HCT116 (cell line): ENCODE measurements around the gene CFHR2. TPM values are rescaled to one million over a fixed set of nuclear protein-coding genes. Genes with fewer than 3 reads are reported as not detected.

Experiments used
- ATAC-seq: fragments of 200-7000 bp; cut with Tn5 transposase; 2 replicates; pipeline ENCODE4 v1.9.1; 2020; ENCODE audit warnings: mild to moderate bottlenecking, moderate library complexity
- BruUV-seq: library from RNA; stranded (reverse); fragments of 400-500 nt; replicated peaks from 2 replicates; lab custom pipeline; 2021; lab: Mats Ljungman, UMichigan
- CTCF ChIA-PET: fragments of 300-600 bp; sonication (Branson Sonifier 250); formaldehyde crosslinking; loops from one replicate; lab custom pipeline; 2021; ENCODE audit warnings: antibody characterized with exemption; lab: Charles Lee
- POLR2A ChIA-PET: fragments of 300-600, 350-600 bp; sonication (Branson Sonifier 250); formaldehyde crosslinking; loops from one replicate; lab custom pipeline; 2021; ENCODE audit warnings: antibody characterized with exemption; lab: Charles Lee
- RAD21 ChIA-PET, 2 experiments: fragments of 300-600 bp; sonication (Branson Sonifier 250); formaldehyde crosslinking; loops; one replicate each; lab custom pipeline; 2023; ENCODE audit warnings: low total read pairs in 2 of 2; ENCODE audit not compliant: uncharacterized antibody in 2 of 2, unreplicated experiment in 2 of 2, low non-redundant PET in 1 of 2; lab: Charles Lee
- DNase-seq: peaks from one replicate; pipeline ENCODE4 v3.0.0-alpha.2; 2010; ENCODE audit warnings: low read depth, low spot score
- H2AFZ ChIP-seq: fragments of 200-600 bp; shearing (Covaris generic), sonication (generic); 2 replicates; pipeline ENCODE4 v1.6.1; 2017; ENCODE audit warnings: low read depth, mixed run types, mixed read lengths, antibody characterized with exemption, low read length; ENCODE audit not compliant: poor library complexity, severe bottlenecking
- H3K27ac ChIP-seq: 2 replicates; pipeline ENCODE4 v1.5.1; 2012; ENCODE audit warnings: low read depth, low read length
- H3K27me3 ChIP-seq: fragments of 200-600 bp; sonication (generic); 2 replicates; pipeline ENCODE4 v1.6.1; 2016; ENCODE audit warnings: mixed run types, low read length, mixed read lengths; ENCODE audit not compliant: insufficient read depth
- H3K36me3 ChIP-seq, 2 experiments: fragments of 200-500 bp in 1 of 2; fragments of 200-600 bp in 1 of 2; sonication (Bioruptor generic) in 1 of 2; sonication (generic) in 1 of 2; 2 replicates each; pipeline versions ENCODE4 v1.5.1 to v1.6.1; 2014 to 2016; ENCODE audit warnings: low read length in 2 of 2, inconsistent platforms in 1 of 2, mixed read lengths in 1 of 2, mixed run types in 1 of 2; ENCODE audit not compliant: insufficient read depth in 2 of 2, control insufficient read depth in 1 of 2
- H3K4me1 ChIP-seq, 2 experiments: fragments of 200-600 bp in 1 of 2; sonication (generic) in 1 of 2; 2 replicates each; pipeline versions ENCODE4 v1.5.1 to v1.6.1; 2012 to 2017; ENCODE audit warnings: low read length in 2 of 2, inconsistent platforms in 1 of 2, mild to moderate bottlenecking in 1 of 2, mixed read lengths in 1 of 2, mixed run types in 1 of 2, moderate library complexity in 1 of 2; ENCODE audit not compliant: insufficient read depth in 2 of 2, control insufficient read depth in 1 of 2
- H3K4me2 ChIP-seq: fragments of 200-600 bp; sonication (generic); 2 replicates; pipeline ENCODE4 v1.6.1; 2017; ENCODE audit warnings: mixed run types, low read length, mixed read lengths
- H3K4me3 ChIP-seq, 2 experiments: fragments of 200-600 bp in 1 of 2; sonication (generic) in 1 of 2; replicated peaks in 1 of 2; 2 replicates each; pipeline ENCODE4 v1.5.1; 2011 to 2016; ENCODE audit warnings: low read length in 2 of 2, control low read depth in 1 of 2, low read depth in 1 of 2, mild to moderate bottlenecking in 1 of 2, mixed read lengths in 1 of 2, mixed run types in 1 of 2
- H3K79me2 ChIP-seq: fragments of 200-600 bp; sonication (generic); 2 replicates; pipeline ENCODE4 v1.6.1; 2017; ENCODE audit warnings: mild to moderate bottlenecking, mixed run types, low read length, moderate library complexity, mixed read lengths; ENCODE audit not compliant: insufficient read depth
- H3K9ac ChIP-seq: fragments of 200-600 bp; sonication (generic); 2 replicates; pipeline ENCODE4 v1.6.1; 2016; ENCODE audit warnings: low read length, mixed read lengths
- H3K9me2 ChIP-seq: fragments of 200-600 bp; sonication (generic), shearing (Covaris generic); 2 replicates; pipeline ENCODE4 v1.6.1; 2017; ENCODE audit warnings: mixed run types, mild to moderate bottlenecking, moderate library complexity; ENCODE audit not compliant: insufficient read depth
- H3K9me3 ChIP-seq, 2 experiments: fragments of 200-500 bp in 1 of 2; fragments of 200-600 bp in 1 of 2; sonication (Bioruptor generic) in 1 of 2; sonication (generic) in 1 of 2; 2 replicates each; pipeline ENCODE4 v1.6.1; 2014 to 2017; ENCODE audit warnings: low read length in 2 of 2, mixed read lengths in 2 of 2, inconsistent platforms in 1 of 2, low read depth in 1 of 2, mild to moderate bottlenecking in 1 of 2, mixed run types in 1 of 2, moderate library complexity in 1 of 2; ENCODE audit not compliant: control insufficient read depth in 1 of 2, insufficient read depth in 1 of 2
- H4K20me1 ChIP-seq: fragments of 200-600 bp; sonication (generic), shearing (Covaris generic); 2 replicates; pipeline ENCODE4 v1.6.1; 2017; ENCODE audit warnings: mixed run types, mild to moderate bottlenecking, moderate library complexity; ENCODE audit not compliant: insufficient read depth
- CBX3 ChIP-seq: IDR thresholded peaks from 2 replicates; pipeline ENCODE4 v1.6.1; 2012; ENCODE audit warnings: low read depth
- ELF1 ChIP-seq: IDR thresholded peaks from 2 replicates; pipeline ENCODE4 v1.6.1; 2012; ENCODE audit warnings: low read depth, borderline replicate concordance
- FOSL1 ChIP-seq: IDR thresholded peaks from 2 replicates; pipeline ENCODE4 v1.6.1; 2012; ENCODE audit warnings: low read depth
- JUND ChIP-seq: IDR thresholded peaks from 2 replicates; pipeline ENCODE4 v1.6.1; 2012
- POLR2A ChIP-seq: IDR thresholded peaks from 2 replicates; pipeline ENCODE4 v1.7.0; 2011; ENCODE audit warnings: borderline replicate concordance; ENCODE audit not compliant: insufficient read depth, insufficient read length; ENCODE audit errors: extremely low read depth
- REST ChIP-seq: IDR thresholded peaks from 2 replicates; pipeline ENCODE4 v1.6.1; 2012; ENCODE audit warnings: low read depth
- SIN3A ChIP-seq: IDR thresholded peaks from 2 replicates; pipeline ENCODE4 v1.6.1; 2012; ENCODE audit warnings: low read depth
- SP1 ChIP-seq: IDR thresholded peaks from 2 replicates; pipeline ENCODE4 v1.6.1; 2012; ENCODE audit warnings: low read depth
- SRF ChIP-seq: IDR thresholded peaks from 2 replicates; pipeline ENCODE4 v1.6.1; 2012; ENCODE audit warnings: low read depth
- TCF7L2 ChIP-seq: IDR thresholded peaks from 2 replicates; pipeline ENCODE4 v1.7.0; 2011; ENCODE audit warnings: borderline replicate concordance, inconsistent platforms; ENCODE audit not compliant: insufficient read depth, insufficient read length; ENCODE audit errors: extremely low read depth
- YY1 ChIP-seq: IDR thresholded peaks from 2 replicates; pipeline ENCODE4 v1.6.1; 2011; ENCODE audit warnings: low read length, low read depth, moderate library complexity, mild to moderate bottlenecking; ENCODE audit not compliant: insufficient replicate concordance; ENCODE audit errors: extremely low read depth
- ZNF274 ChIP-seq: fragments of 200-500 bp; sonication (Bioruptor generic); IDR thresholded peaks from 2 replicates; pipeline ENCODE4 v1.6.1; 2014; ENCODE audit warnings: mild to moderate bottlenecking, low read depth, low read length, inconsistent platforms
- intact Hi-C: fragments of 100-400 bp; cut with micrococcal nuclease; formaldehyde crosslinking; loops from 2 replicates; pipeline ENCODE4 v1.10.0; 2022
- total RNA-seq: library from RNA; stranded (reverse); gene quantifications from one replicate; pipeline ENCODE4 v1.2.1, GENCODE V29; 2021; ENCODE audit not compliant: unreplicated experiment
- TF ChIP-seq, protein P1 (sequence below): IDR thresholded peaks from 2 replicates; pipeline ENCODE4 v1.6.1; 2012
- TF ChIP-seq, protein P2 (sequence below): IDR thresholded peaks from 2 replicates; pipeline ENCODE4 v1.6.1; 2012
- TF ChIP-seq, protein P3 (sequence below), 3 experiments: fragments of 200-600 bp in 1 of 3; sonication (generic) in 1 of 3; IDR thresholded peaks in 2 of 3; conservative IDR thresholded peaks in 1 of 3; 2 replicates each; pipeline ENCODE4 v1.5.1; 2012 to 2017; ENCODE audit warnings: low read depth in 2 of 3, low read length in 2 of 3, antibody characterized with exemption in 1 of 3, borderline replicate concordance in 1 of 3, control low read depth in 1 of 3, mild to moderate bottlenecking in 1 of 3, mixed read lengths in 1 of 3, mixed run types in 1 of 3, moderate library complexity in 1 of 3; ENCODE audit not compliant: insufficient read depth in 1 of 3

The CFHR2 gene
- total RNA-seq, 1 experiment from 2014 or later = not detected

- DNase-seq (no peak), ATAC-seq (no peak)
- Histone ChIP-seq H3K79me2 (no peaks in the 10 kb centered on the region), H2AFZ (no peak overlapping the region), H3K9ac (no peak overlapping the region)
- no peak for TF ChIP-seq TCF7L2
- TF ChIP-seq SP1 = no peak
- TF ChIP-seq ZNF274 = no peak
- TF ChIP-seq, protein P1, sequence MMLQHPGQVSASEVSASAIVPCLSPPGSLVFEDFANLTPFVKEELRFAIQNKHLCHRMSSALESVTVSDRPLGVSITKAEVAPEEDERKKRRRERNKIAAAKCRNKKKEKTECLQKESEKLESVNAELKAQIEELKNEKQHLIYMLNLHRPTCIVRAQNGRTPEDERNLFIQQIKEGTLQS = no peak
- TF ChIP-seq, protein P2, sequence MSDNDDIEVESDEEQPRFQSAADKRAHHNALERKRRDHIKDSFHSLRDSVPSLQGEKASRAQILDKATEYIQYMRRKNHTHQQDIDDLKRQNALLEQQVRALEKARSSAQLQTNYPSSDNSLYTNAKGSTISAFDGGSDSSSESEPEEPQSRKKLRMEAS = no peak
- TF ChIP-seq, protein P3, sequence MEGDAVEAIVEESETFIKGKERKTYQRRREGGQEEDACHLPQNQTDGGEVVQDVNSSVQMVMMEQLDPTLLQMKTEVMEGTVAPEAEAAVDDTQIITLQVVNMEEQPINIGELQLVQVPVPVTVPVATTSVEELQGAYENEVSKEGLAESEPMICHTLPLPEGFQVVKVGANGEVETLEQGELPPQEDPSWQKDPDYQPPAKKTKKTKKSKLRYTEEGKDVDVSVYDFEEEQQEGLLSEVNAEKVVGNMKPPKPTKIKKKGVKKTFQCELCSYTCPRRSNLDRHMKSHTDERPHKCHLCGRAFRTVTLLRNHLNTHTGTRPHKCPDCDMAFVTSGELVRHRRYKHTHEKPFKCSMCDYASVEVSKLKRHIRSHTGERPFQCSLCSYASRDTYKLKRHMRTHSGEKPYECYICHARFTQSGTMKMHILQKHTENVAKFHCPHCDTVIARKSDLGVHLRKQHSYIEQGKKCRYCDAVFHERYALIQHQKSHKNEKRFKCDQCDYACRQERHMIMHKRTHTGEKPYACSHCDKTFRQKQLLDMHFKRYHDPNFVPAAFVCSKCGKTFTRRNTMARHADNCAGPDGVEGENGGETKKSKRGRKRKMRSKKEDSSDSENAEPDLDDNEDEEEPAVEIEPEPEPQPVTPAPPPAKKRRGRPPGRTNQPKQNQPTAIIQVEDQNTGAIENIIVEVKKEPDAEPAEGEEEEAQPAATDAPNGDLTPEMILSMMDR (IDR thresholded peaks at IDR 0.05 in 2 of 3, conservative IDR thresholded peaks at IDR 0.05 in 1 of 3; ENCODE audit: borderline replicate concordance in 1 of 3, insufficient read depth in 1 of 3, low read depth in 2 of 3, low read length in 2 of 3) = no peak
- TF ChIP-seq FOSL1 = no peak
- no peak for TF ChIP-seq JUND
- no peak for TF ChIP-seq SRF
- TF ChIP-seq POLR2A = no peak
- TF ChIP-seq REST = no peak
- TF ChIP-seq YY1 = no peak
- no peak for TF ChIP-seq SIN3A
- TF ChIP-seq ELF1 = no peak
- TF ChIP-seq CBX3 = no peak
- TF ChIP-seq, all 23 proteins: peak for 0
- no TSS peak for BruUV-seq
- no peaks in the 10 kb centered on the region for H3K9me2 ChIP-seq
- RAD21 ChIA-PET = no interaction called here
- no peaks in the 10 kb centered on the region for H3K27me3 ChIP-seq
- no peaks in the 10 kb centered on the region for H3K9me3 ChIP-seq
- CTCF ChIA-PET = no interaction called here
- H3K4me1 ChIP-seq = no peaks in the 10 kb centered on the region
- H3K4me3 ChIP-seq = no peak overlapping the region
- intact Hi-C loops = no loop called here
- no peak overlapping the region for H3K4me2 ChIP-seq
- H4K20me1 ChIP-seq = no peaks in the 10 kb centered on the region
- no peak overlapping the region for H3K27ac ChIP-seq
- no peaks in the 10 kb centered on the region for H3K36me3 ChIP-seq
- POLR2A ChIA-PET = no interaction called here
These were observed 17.3 kb downstream of the CFHR2 start for GRCh38 chr1:196960854-196961253.
